AG04449 (cell line): ENCODE results near the gene FBXO44.

ENCODE experiments used
- CTCF ChIA-PET: fragments of 350-600 bp; formaldehyde crosslinking; extraction: SDS; loops from one replicate; lab custom pipeline; 2021; ENCODE audit warnings: antibody characterized with exemption; lab: Yijun Ruan, JAX
- POLR2A ChIA-PET: fragments of 400-600, 350-600 bp; formaldehyde crosslinking; extraction: SDS; loops from one replicate; lab custom pipeline; 2020; ENCODE audit warnings: antibody characterized with exemption, inconsistent platforms; lab: Yijun Ruan, JAX
- DNase-seq: peaks from one replicate; pipeline ENCODE4 v3.0.0-alpha.2; 2010; ENCODE audit warnings: low read depth, low spot score
- H3K4me3 ChIP-seq: 2 replicates; pipeline ENCODE4 v1.5.1; 2011; ENCODE audit warnings: low read depth, mild to moderate bottlenecking, control low read depth, low read length
- TF ChIP-seq, protein P1 (sequence below): IDR thresholded peaks from one replicate; pipeline ENCODE4 v1.5.1; 2011; ENCODE audit warnings: mild to moderate bottlenecking, moderate library complexity, low read length, control low read depth, inconsistent platforms; ENCODE audit not compliant: insufficient read depth; ENCODE audit errors: missing control alignments

FBXO44 gene

DNA sequence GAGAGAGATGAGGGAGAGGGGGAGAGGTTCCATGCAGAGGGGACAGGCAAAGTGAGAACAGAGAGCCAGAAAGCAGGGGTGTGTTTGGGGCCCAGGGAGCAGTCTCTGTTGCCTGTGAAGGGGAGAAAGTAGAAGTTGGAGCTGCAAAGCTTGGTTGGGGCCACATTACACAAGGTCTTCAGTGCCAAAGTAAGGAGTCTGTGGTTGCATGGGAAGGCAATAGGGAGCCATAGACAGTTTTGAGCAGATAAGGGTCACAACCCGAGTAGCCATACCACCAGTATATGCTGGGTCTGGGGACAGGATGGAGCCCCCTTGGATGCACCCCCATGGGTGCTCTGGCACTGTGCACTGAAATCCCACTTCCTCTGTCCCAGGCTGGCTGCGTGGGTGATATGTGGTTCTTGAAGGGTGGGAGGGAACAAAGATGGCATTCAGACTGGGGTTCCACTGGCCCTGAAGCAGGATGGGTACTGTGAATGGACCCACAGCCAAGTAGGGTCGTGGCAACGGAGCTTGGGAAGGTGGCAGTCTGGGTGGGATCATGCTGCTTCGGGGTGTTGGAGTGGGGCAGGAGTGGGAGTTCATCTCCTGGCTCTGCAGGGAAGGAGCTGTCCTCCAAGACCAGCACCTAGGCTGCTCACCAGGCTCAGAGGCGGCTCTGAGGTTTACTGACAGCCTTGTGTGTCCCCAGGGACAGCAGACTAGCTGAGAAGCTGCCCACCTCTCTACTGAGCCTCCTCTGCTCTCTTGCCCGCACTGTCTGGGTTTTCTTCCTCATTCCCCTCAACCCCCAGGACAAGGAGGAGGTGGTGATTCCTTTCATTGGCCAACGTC, 48.9 kb downstream of the FBXO44 start:
- TF ChIP-seq, protein P1, sequence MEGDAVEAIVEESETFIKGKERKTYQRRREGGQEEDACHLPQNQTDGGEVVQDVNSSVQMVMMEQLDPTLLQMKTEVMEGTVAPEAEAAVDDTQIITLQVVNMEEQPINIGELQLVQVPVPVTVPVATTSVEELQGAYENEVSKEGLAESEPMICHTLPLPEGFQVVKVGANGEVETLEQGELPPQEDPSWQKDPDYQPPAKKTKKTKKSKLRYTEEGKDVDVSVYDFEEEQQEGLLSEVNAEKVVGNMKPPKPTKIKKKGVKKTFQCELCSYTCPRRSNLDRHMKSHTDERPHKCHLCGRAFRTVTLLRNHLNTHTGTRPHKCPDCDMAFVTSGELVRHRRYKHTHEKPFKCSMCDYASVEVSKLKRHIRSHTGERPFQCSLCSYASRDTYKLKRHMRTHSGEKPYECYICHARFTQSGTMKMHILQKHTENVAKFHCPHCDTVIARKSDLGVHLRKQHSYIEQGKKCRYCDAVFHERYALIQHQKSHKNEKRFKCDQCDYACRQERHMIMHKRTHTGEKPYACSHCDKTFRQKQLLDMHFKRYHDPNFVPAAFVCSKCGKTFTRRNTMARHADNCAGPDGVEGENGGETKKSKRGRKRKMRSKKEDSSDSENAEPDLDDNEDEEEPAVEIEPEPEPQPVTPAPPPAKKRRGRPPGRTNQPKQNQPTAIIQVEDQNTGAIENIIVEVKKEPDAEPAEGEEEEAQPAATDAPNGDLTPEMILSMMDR: no peak
- ChIA-PET CTCF (interaction anchor here (10.2 kb wide), 1 partner anchor 18 kb away, joined by 95 read pairs; no protein-coding TSS in a partner anchor), POLR2A (no interaction called here)
- no peak for DNase-seq
- H3K4me3 ChIP-seq: no peak overlapping the region

DNA sequence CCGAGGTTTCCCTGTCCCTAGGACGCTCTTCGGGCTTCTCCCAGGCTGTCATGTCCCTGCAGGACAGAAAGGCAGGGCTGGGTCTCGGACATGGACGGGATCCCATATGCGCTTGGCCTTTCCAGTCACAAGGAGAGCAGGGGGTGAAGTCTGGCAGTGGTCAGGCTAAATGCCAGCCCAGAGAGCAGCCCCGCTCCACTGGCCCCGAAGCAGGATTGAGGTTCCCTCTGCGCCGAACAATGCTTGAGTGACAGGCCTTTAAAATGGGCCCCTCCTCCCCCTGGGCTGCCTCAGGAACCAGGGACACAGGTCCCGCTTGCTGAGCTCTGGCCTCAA, 49.5 kb downstream of the FBXO44 start:
- TF ChIP-seq, protein P1: no peak
- POLR2A ChIA-PET: no interaction called here
- H3K4me3 ChIP-seq: no peak overlapping the region
- DNase-seq: no peak
- CTCF ChIA-PET: interaction anchor here (10.2 kb wide), 1 partner anchor 17 kb away, joined by 95 read pairs; no protein-coding TSS in a partner anchor

DNA sequence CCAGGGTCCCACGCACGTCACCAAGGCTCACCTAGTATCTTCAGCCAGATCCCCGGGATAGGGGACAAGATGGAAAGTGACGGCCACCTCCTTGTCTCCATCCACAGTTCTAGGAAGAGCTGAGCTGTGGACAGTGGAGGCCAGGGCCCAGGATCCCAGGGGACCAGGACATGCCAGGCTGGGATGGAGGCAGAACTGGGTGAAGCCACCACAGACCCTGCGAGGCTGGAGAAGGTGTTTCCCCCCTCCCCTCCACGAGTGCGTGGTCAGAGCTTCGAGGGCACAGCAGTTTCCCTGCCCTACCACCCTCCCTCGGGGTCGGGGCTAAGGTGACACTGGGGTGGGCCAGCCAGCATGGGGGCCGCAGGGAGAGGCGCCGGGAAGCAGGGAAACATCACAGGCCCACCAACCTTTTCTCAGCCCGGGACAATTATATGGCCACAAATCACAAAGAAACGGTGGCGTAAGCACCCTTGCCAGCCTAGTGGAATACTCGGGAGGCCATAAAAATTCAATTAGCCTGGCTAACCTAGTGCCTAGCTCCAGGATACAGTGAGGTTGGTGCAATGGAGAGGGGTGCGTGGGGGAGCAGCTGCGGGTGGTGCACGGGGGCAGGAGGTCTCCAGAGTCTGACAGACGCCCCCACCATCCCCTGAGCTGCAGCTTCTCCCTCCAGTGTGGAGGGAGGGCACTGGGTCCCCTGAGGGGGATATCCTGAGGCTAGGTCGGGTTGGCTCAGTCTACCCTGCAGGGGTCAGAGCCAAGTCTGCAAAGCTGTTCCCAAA, 50.2 kb downstream of the FBXO44 start:
- CTCF ChIA-PET: interaction anchor here (10.2 kb wide), 1 partner anchor 17 kb away, joined by 95 read pairs; no protein-coding TSS in a partner anchor
- H3K4me3 ChIP-seq: no peak overlapping the region
- no peak for DNase-seq
- POLR2A ChIA-PET: no interaction called here
- TF ChIP-seq, protein P1: no peak

DNA sequence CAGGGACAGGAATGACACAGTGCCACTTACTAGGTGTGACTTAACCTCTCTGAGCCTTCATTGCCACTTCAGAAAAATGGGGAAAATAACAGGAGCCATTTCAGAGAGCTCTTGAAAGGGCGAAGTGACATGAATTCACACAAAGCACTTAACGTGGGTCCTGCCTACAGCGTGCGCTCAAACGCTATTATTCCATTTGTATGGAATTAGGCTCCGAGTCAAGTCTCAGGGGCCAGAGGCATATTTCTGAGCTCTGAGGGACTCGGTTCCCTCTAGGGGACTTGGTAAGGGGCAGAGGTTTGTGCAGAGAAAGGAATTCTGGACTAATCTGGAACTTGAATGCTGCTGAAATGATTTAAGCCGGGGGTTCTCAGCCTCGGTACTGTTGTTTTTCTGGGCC, 50.9 kb downstream of the FBXO44 start:
- CTCF ChIA-PET: interaction anchor here (10.2 kb wide), 1 partner anchor 16 kb away, joined by 95 read pairs; no protein-coding TSS in a partner anchor
- no peak overlapping the region for H3K4me3 ChIP-seq
- no peak for DNase-seq
- TF ChIP-seq, protein P1: no peak
- POLR2A ChIA-PET: no interaction called here

DNA sequence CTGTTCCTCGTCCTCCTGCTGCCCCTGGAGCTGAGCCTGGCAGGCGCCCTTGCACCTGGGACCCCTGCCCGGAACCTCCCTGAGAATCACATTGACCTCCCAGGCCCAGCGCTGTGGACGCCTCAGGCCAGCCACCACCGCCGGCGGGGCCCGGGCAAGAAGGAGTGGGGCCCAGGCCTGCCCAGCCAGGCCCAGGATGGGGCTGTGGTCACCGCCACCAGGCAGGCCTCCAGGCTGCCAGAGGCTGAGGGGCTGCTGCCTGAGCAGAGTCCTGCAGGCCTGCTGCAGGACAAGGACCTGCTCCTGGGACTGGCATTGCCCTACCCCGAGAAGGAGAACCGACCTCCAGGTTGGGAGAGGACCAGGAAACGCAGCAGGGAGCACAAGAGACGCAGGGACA, 51.6 kb downstream of the FBXO44 start:
- ChIA-PET POLR2A (no interaction called here), CTCF (interaction anchor here (10.2 kb wide), 1 partner anchor 15 kb away, joined by 95 read pairs; no protein-coding TSS in a partner anchor)
- TF ChIP-seq, protein P1: no peak
- no peak for DNase-seq
- no peak overlapping the region for H3K4me3 ChIP-seq

DNA sequence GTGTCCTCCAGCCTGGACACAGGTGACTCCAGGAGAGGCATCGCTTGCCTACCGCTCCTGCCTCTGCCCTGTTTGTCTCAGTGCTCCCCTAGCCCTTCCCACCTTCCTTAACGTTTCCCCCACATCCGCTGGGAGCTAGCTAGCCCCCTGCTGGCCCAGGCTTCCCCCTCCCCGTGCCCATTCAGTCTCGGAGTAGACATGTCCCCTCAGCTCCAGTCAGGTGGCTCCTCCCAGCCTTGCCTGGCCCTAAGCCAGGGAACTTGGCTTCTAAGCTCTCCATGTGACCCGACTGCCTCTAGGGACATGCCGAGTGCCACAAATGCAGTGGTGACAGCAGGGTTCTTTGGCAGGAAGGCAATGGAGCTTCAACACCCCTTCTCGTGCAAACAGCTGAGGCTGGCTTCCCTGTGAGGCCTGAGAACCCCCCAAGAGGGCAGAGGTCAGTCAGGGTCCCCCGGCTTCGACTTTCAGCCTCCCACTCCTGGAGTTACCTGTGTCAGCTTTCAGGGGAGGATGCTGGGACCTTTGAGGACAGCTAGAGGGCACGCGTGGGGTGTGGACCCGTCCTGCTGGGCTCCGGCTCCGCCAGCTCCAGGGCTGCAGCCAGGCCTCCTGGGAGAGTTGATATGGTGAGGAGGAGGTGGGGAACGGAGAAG, 53.1 kb downstream of the FBXO44 start:
- ChIA-PET CTCF (interaction anchor here (1.4 to 10.2 kb wide), 4 partner anchors 14 to 44 kb away, joined by 3 to 95 read pairs (median 5); partner anchors contain the start of gene FBXO6), POLR2A (no interaction called here)
- H3K4me3 ChIP-seq: no peak overlapping the region
- TF ChIP-seq, protein P1: no peak
- no peak for DNase-seq
